Measurements from ENCODE around the gene TBC1D16. TPM values are rescaled to one million over a fixed set of nuclear protein-coding genes. Genes with fewer than 3 reads are reported as not detected.

Gene TBC1D16
- total RNA-seq, 3 donors from 2014 or later (not counting 1 experiment from before 2014, with no cell fraction given) = 0.49 to 1.00 (median 0.65) TPM

DNA sequence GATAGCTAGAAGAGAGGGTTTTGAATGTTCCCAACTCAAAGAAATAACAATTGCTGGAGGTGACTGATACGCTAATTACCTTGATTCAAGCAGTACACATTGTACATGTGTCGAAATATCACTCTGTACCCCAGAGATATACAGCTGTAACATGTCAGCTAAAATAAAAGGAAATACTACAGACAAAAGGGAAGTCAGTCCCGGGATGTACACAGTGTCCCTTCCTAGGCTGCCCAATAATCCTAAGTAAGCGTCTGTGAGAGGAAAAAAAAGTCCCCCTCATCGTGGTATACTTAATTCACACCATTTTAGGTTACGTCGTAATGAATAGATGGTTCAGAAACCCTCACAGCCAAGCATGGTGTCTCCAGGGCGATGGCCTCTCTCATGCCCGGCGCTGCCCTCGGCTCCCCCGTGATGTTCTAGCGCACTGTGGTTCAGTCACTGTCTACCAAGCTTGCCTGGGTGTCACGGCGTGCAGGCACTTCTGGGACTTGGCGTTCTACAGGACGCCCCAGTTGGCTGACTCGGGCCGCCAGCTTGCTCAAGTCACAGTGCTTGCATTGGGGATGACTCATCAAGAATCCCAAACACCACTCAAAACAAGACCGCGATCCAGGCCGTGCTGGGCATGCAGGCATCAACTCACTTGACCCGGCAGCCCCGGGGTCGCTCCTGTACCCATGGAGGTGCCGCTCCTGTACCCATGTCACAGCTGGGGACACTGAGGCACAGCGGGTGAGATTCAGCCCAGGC, 28.3 kb upstream of the TBC1D16 start:
- Histone ChIP-seq H3K4me1 (ENCODE audit: control insufficient read depth, insufficient read depth, low read length) (no peaks in the 10 kb centered on the region), H3K36me3 (ENCODE audit: control insufficient read depth, insufficient read depth, low read length) (no peaks in the 10 kb centered on the region), H3K9me3 (ENCODE audit: control insufficient read depth, insufficient read depth, low read length) (no peaks in the 10 kb centered on the region), H3K4me3 (ENCODE audit: low read length) (no peak overlapping the region), H3K27ac (ENCODE audit: low read length) (no peak overlapping the region), H3K27me3 (ENCODE audit: control insufficient read depth, insufficient read depth, low read length) (no peaks in the 10 kb centered on the region)
- peaks cover 0 to 5% of the 10 kb centered on the region in 2 donors for H3K27me3 Mint-ChIP-seq (ENCODE audit: low read depth in 2 of 2)
- H3K36me3 Mint-ChIP-seq = no peaks in the 10 kb centered on the region
- no peak overlapping the region for H3K27ac Mint-ChIP-seq
- no peak for ATAC-seq
- H3K4me3 Mint-ChIP-seq = no peak overlapping the region
- TF ChIP-seq CTCF (IDR thresholded peaks at IDR 0.05) = no peak
- WGBS (ENCODE audit: insufficient coverage) = 80% methylated on average over 27 of the region's 27 CpGs
- no peaks in the 10 kb centered on the region for H3K9me3 Mint-ChIP-seq
- intact Hi-C loops (cut with micrococcal nuclease) = no loop called here
- peaks cover 0 to 1% of the 10 kb centered on the region in 2 donors for H3K4me1 Mint-ChIP-seq
- no peak for DNase-seq

GRCh38 chr17:80061421-80061820, 25.7 kb upstream of the TBC1D16 start:
- no peak for TF ChIP-seq CTCF (IDR thresholded peaks at IDR 0.05)
- H3K27ac Mint-ChIP-seq = no peak overlapping the region
- Histone ChIP-seq H3K36me3 (ENCODE audit: control insufficient read depth, insufficient read depth, low read length) (no peaks in the 10 kb centered on the region), H3K27me3 (ENCODE audit: control insufficient read depth, insufficient read depth, low read length) (no peaks in the 10 kb centered on the region), H3K4me1 (ENCODE audit: control insufficient read depth, insufficient read depth, low read length) (no peaks in the 10 kb centered on the region), H3K27ac (ENCODE audit: low read length) (no peak overlapping the region), H3K9me3 (ENCODE audit: control insufficient read depth, insufficient read depth, low read length) (no peaks in the 10 kb centered on the region), H3K4me3 (ENCODE audit: low read length) (no peak overlapping the region)
- H3K27me3 Mint-ChIP-seq (ENCODE audit: low read depth in 2 of 2) = no peaks in the 10 kb centered on the region
- ATAC-seq = no peak
- no peak for DNase-seq
- H3K9me3 Mint-ChIP-seq = no peaks in the 10 kb centered on the region
- intact Hi-C loops (cut with micrococcal nuclease) = no loop called here
- 82% methylated on average over 12 of the region's 12 CpGs for WGBS (ENCODE audit: insufficient coverage)
- H3K4me3 Mint-ChIP-seq = no peak overlapping the region
- no peaks in the 10 kb centered on the region for H3K4me1 Mint-ChIP-seq
- H3K36me3 Mint-ChIP-seq = no peaks in the 10 kb centered on the region

DNA sequence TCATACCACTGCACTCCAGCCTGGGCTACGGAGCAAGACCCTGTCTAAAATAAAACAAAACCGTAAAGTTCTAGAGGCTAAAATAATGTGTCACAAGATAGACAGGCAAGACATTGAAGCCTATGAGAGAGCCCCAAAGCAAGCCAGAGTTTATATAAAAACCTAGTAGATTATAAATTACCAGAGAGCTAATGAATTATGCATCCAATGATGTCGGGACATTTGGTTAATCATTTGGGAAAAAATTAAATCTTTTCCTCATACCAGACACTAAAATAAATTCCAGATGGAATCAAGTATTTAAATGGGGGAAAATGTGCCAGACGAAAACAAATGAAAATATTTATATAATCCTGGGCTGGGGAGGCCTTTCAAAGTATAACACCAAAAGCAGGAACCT, 25.0 kb upstream of the TBC1D16 start:
- H3K9me3 Mint-ChIP-seq = no peaks in the 10 kb centered on the region
- Histone ChIP-seq H3K4me1 (ENCODE audit: control insufficient read depth, insufficient read depth, low read length) (no peaks in the 10 kb centered on the region), H3K27me3 (ENCODE audit: control insufficient read depth, insufficient read depth, low read length) (no peaks in the 10 kb centered on the region), H3K4me3 (ENCODE audit: low read length) (no peak overlapping the region), H3K27ac (ENCODE audit: low read length) (no peak overlapping the region), H3K9me3 (ENCODE audit: control insufficient read depth, insufficient read depth, low read length) (no peaks in the 10 kb centered on the region), H3K36me3 (ENCODE audit: control insufficient read depth, insufficient read depth, low read length) (no peaks in the 10 kb centered on the region)
- intact Hi-C loops (cut with micrococcal nuclease) = no loop called here
- H3K4me3 Mint-ChIP-seq = no peak overlapping the region
- no peaks in the 10 kb centered on the region for H3K4me1 Mint-ChIP-seq
- 82% methylated on average over 2 of the region's 4 CpGs for WGBS (ENCODE audit: insufficient coverage)
- no peak overlapping the region for H3K27ac Mint-ChIP-seq
- ATAC-seq = no peak
- no peak for DNase-seq
- H3K36me3 Mint-ChIP-seq = no peaks in the 10 kb centered on the region
- no peak for TF ChIP-seq CTCF (IDR thresholded peaks at IDR 0.05)
- no peaks in the 10 kb centered on the region for H3K27me3 Mint-ChIP-seq (ENCODE audit: low read depth in 2 of 2)
